GM12878 (cell line): Measurements from ENCODE around the gene LPA. TPM values are rescaled to one million over a fixed set of nuclear protein-coding genes. Genes with fewer than 3 reads are reported as not detected.
"Not testable (repeated sequence)": the region's sequence is repeated elsewhere in the genome, so short reads cannot be mapped to it uniquely, and the experiment has no call there.

Experiments used
- ATAC-seq: fragments of 200-7000 bp; cut with Tn5 transposase; 3 replicates; pipeline ENCODE4 v1.9.1; 2020; ENCODE audit warnings: mild to moderate bottlenecking, moderate library complexity
- BruUV-seq: library from RNA; stranded (reverse); fragments of 400-500 nt; replicated peaks from 2 replicates; lab custom pipeline; 2021; lab: Mats Ljungman, UMichigan
- CTCF ChIA-PET: fragments of 300-600 bp; sonication (Branson Sonifier 250); formaldehyde crosslinking; extraction: SDS; loops from one replicate; lab custom pipeline; 2021; ENCODE audit warnings: inconsistent platforms; lab: Yijun Ruan, JAX
- POLR2A ChIA-PET: fragments of 350-600 bp; formaldehyde crosslinking; extraction: SDS; loops from one replicate; lab custom pipeline; 2021; ENCODE audit warnings: inconsistent platforms; lab: Charles Lee
- RAD21 ChIA-PET: fragments of 300-600 bp; sonication (Branson Sonifier 250); formaldehyde crosslinking; loops from one replicate; lab custom pipeline; 2023; ENCODE audit warnings: antibody characterized with exemption; ENCODE audit not compliant: unreplicated experiment; lab: Charles Lee
- SMC1A ChIA-PET: fragments of 300-600 bp; sonication (Branson Sonifier 250); formaldehyde crosslinking; loops from one replicate; lab custom pipeline; 2023; ENCODE audit not compliant: unreplicated experiment, uncharacterized antibody; lab: Charles Lee
- DNase-seq: peaks from one replicate; pipeline ENCODE4 v3.0.0-alpha.2; 2011; ENCODE audit warnings: low read depth, low spot score
- FAIRE-seq: peaks from 3 replicates; lab custom pipeline; 2011; peaks lifted over from hg19 to GRCh38; lab: Jason Lieb, UNC
- H2AFZ ChIP-seq: 2 replicates; pipeline ENCODE4 v1.6.0; 2011; ENCODE audit warnings: low read depth, low read length, control low read depth; ENCODE audit not compliant: control insufficient read depth
- H3K27ac ChIP-seq: 2 replicates; pipeline ENCODE4 v1.5.1; 2011; ENCODE audit warnings: control low read depth; ENCODE audit not compliant: control insufficient read depth, insufficient read depth
- H3K27me3 ChIP-seq, 2 experiments: replicated peaks in 1 of 2; 2 replicates each; pipeline versions ENCODE4 v1.6.0 to v1.6.1; 2011; ENCODE audit warnings: low read length in 1 of 2; ENCODE audit not compliant: control insufficient read depth in 2 of 2, insufficient read depth in 2 of 2
- H3K36me3 ChIP-seq, 2 experiments: 2 replicates each; pipeline ENCODE4 v1.5.1; 2011; ENCODE audit warnings: low read length in 1 of 2; ENCODE audit not compliant: control insufficient read depth in 2 of 2, insufficient read depth in 2 of 2
- H3K4me1 ChIP-seq: 2 replicates; pipeline ENCODE4 v1.6.1; 2011; ENCODE audit warnings: mild to moderate bottlenecking, low read length, moderate library complexity, mixed read lengths; ENCODE audit not compliant: control insufficient read depth, insufficient read depth
- H3K4me2 ChIP-seq: 2 replicates; pipeline ENCODE4 v1.6.0; 2011; ENCODE audit warnings: control low read depth; ENCODE audit not compliant: control insufficient read depth, insufficient read depth
- H3K4me3 ChIP-seq: fragments of 200-600 bp; sonication (generic); 2 replicates; pipeline ENCODE4 v1.5.1; 2016
- H3K79me2 ChIP-seq: 2 replicates; pipeline ENCODE4 v1.6.0; 2011; ENCODE audit warnings: low read length; ENCODE audit not compliant: control insufficient read depth, insufficient read depth
- H3K9ac ChIP-seq: 2 replicates; pipeline ENCODE4 v1.8.0; 2011; ENCODE audit warnings: low read length, control low read depth, mixed read lengths; ENCODE audit not compliant: control insufficient read depth, insufficient read depth
- H3K9me3 ChIP-seq: replicated peaks from 3 replicates; pipeline ENCODE4 v1.5.1; 2011; ENCODE audit warnings: mild to moderate bottlenecking, low read length; ENCODE audit not compliant: control insufficient read depth, insufficient read depth
- H4K20me1 ChIP-seq: 2 replicates; pipeline ENCODE4 v1.6.0; 2011; ENCODE audit not compliant: control insufficient read depth, insufficient read depth
- WGBS: methylation state at CpG from one replicate; pipeline ENCODE4 v1.1.6; 2016; ENCODE audit warnings: low lambda C conversion rate; ENCODE audit not compliant: insufficient replicate concordance, insufficient coverage; ENCODE audit errors: missing lambda C conversion rate; 5-methylcytosine and 5-hydroxymethylcytosine counted together
- in situ Hi-C: fragments of 300-500 bp; cut with MboI; formaldehyde crosslinking; loops from 9 replicates; pipeline ENCODE4 v1.14.3; 2018; ENCODE audit warnings: mixed read lengths
- intact Hi-C: fragments of 100-400 bp; cut with micrococcal nuclease; formaldehyde crosslinking; loops from one replicate; pipeline ENCODE4 v1.14.2; 2022; ENCODE audit not compliant: unreplicated experiment
- polyA plus RNA-seq, 11 experiments: library from polyadenylated mRNA; depleted of rRNA in 4 of 11; unstranded in 6 of 11; stranded (reverse) in 5 of 11; fragments of >200 nt; fragmentation: Nextera tagmentation in 4 of 11; fragmentation: Illumina TruSeq in 1 of 11; extraction: Ambion mirVana in 4 of 11; extraction: Trizol in 1 of 11; gene quantifications; 1 replicate in 1 of 11; 2 replicates in 10 of 11; pipeline versions ENCODE4 v1.2.1 to v1.2.3, GENCODE V29; 2011 to 2016; ENCODE audit warnings: inconsistent platforms in 2 of 11, missing spikeins in 2 of 11, low read depth in 1 of 11
- total RNA-seq, 4 experiments: library from RNA; depleted of rRNA in 3 of 4; stranded (reverse); fragments of >200 nt in 3 of 4; fragmentation: Illumina TruSeq in 1 of 4; extraction: Trizol in 1 of 4; gene quantifications; 2 replicates each; pipeline versions ENCODE4 v1.2.1 to v1.2.3, GENCODE V29; 2013 to 2021

The LPA gene
- total and polyA plus RNA-seq, 10 of the 15 experiments (the other 5 are each of a cell fraction or from before 2014, with no cell fraction given): 0.03 to 2.8 (median 0.57) TPM

GRCh38 chr6:160696884-160697283 is 32.8 kb upstream of the LPA start:
- RAD21 ChIA-PET, H3K9ac ChIP-seq, H3K27ac ChIP-seq, DNase-seq, H3K79me2 ChIP-seq, POLR2A ChIA-PET, H3K4me2 ChIP-seq, H3K27me3 ChIP-seq, H2AFZ ChIP-seq, intact Hi-C loops, ATAC-seq, H4K20me1 ChIP-seq, FAIRE-seq, H3K4me3 ChIP-seq, CTCF ChIA-PET, SMC1A ChIA-PET, H3K9me3 ChIP-seq, H3K4me1 ChIP-seq, in situ Hi-C loops, H3K36me3 ChIP-seq, BruUV-seq: not testable (repeated sequence)
- WGBS: 56% methylated on average over 3 of the region's 3 CpGs

GRCh38 chr6:160695622-160696021 is 31.5 kb upstream of the LPA start:
- H3K27ac ChIP-seq, H3K4me3 ChIP-seq, CTCF ChIA-PET, H3K36me3 ChIP-seq, in situ Hi-C loops, H3K79me2 ChIP-seq, H4K20me1 ChIP-seq, BruUV-seq, ATAC-seq, POLR2A ChIA-PET, RAD21 ChIA-PET, H3K4me1 ChIP-seq, DNase-seq, H2AFZ ChIP-seq, H3K9ac ChIP-seq, H3K9me3 ChIP-seq, SMC1A ChIA-PET, FAIRE-seq, H3K4me2 ChIP-seq, intact Hi-C loops, H3K27me3 ChIP-seq: not testable (repeated sequence)
- 0% methylated on average over 2 of the region's 2 CpGs for WGBS

- intact Hi-C loops, H3K27me3 ChIP-seq: not testable (repeated sequence)
These were observed 30.9 kb upstream of the LPA start for GRCh38 chr6:160695025-160695424.

More at GRCh38 chr6:160695025-160695424, 30.9 kb upstream of the LPA start:
- DNase-seq, SMC1A ChIA-PET, H4K20me1 ChIP-seq, BruUV-seq, in situ Hi-C loops, H3K79me2 ChIP-seq, H3K9ac ChIP-seq, FAIRE-seq, H3K27ac ChIP-seq, H3K4me1 ChIP-seq, CTCF ChIA-PET, ATAC-seq, POLR2A ChIA-PET, H3K4me3 ChIP-seq, RAD21 ChIA-PET, H3K36me3 ChIP-seq, H2AFZ ChIP-seq, H3K4me2 ChIP-seq, H3K9me3 ChIP-seq: not testable (repeated sequence)
